ENCODE data around the gene FCRL5. TPM values are rescaled to one million over a fixed set of nuclear protein-coding genes. Genes with fewer than 3 reads are reported as not detected.
"Not testable (repeated sequence)": the region's sequence is repeated elsewhere in the genome, so short reads cannot be mapped to it uniquely, and the experiment has no call there.

The FCRL5 gene
- total RNA-seq, 1 donor from 2014 or later = not detected

DNA sequence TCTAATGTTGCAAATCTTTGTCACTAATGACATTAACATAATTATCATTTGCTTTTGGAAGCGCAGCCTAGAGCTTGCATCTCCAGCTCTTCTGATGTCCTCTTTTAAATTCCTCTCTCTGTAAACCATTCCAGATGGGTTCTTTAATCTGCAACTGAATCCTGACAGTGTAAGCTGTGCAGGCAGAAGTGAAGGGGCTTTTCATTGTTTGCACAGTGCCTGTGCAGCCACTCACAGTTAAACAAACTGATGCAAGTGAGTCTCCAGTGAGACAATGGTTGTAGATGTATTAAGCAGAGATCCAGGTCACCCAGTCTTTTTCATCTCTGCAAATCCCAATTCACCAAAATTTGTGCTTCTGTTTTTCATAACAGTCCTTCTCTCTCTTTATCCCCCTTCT lies 22.5 kb upstream of the FCRL5 start:
- H3K9me3 Mint-ChIP-seq = no peaks in the 10 kb centered on the region
- H3K36me3 Mint-ChIP-seq = no peaks in the 10 kb centered on the region
- DNase-seq (ENCODE audit: extremely low spot score, unreplicated experiment) = no peak
- H3K27ac Mint-ChIP-seq = no peak overlapping the region
- H3K4me3 Mint-ChIP-seq = no peak overlapping the region
- H3K4me1 Mint-ChIP-seq (ENCODE audit: unreplicated experiment) = no peaks in the 10 kb centered on the region
- no peak for TF ChIP-seq CTCF (conservative IDR thresholded peaks at IDR 0.05)
- H3K27me3 Mint-ChIP-seq = peaks cover 3% of the 10 kb centered on the region

- no peak for TF ChIP-seq CTCF (conservative IDR thresholded peaks at IDR 0.05)
These were observed 14.4 kb upstream of the FCRL5 start for GRCh38 chr1:157566484-157567300.

DNA sequence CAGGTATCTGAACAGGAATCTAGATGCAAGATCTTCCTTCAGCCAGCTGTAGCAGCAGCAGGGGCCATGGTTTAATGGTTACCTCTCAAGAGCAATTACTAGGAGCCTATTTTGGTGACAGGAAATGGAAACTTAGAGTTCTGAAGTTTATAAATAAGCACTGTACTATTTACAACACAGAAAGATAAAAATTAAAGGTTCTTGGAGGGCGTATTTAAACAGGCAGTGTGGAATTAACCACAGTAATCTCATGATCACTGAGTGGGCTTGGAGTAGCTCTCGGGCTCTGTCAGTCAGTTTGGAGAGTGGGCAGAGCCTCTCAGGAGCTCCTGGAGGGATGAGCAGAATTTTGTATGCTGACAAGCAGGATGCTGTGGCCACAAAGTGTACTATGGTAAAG lies 10.2 kb upstream of the FCRL5 start:
- H3K27ac Mint-ChIP-seq = no peak overlapping the region
- no peak overlapping the region for H3K4me3 Mint-ChIP-seq
- H3K9me3 Mint-ChIP-seq = no peaks in the 10 kb centered on the region
- DNase-seq (ENCODE audit: extremely low spot score, unreplicated experiment) = no peak
- peaks cover 10% of the 10 kb centered on the region for H3K27me3 Mint-ChIP-seq
- no peaks in the 10 kb centered on the region for H3K4me1 Mint-ChIP-seq (ENCODE audit: unreplicated experiment)
- no peaks in the 10 kb centered on the region for H3K36me3 Mint-ChIP-seq
- no peak for TF ChIP-seq CTCF (conservative IDR thresholded peaks at IDR 0.05)

More at GRCh38 chr1:157566484-157567300, 14.4 kb upstream of the FCRL5 start:
- no peaks in the 10 kb centered on the region for H3K9me3 Mint-ChIP-seq
- H3K27ac Mint-ChIP-seq = no peak overlapping the region
- no peak for DNase-seq (ENCODE audit: extremely low spot score, unreplicated experiment)
- peaks cover 13% of the 10 kb centered on the region for H3K27me3 Mint-ChIP-seq
- no peaks in the 10 kb centered on the region for H3K36me3 Mint-ChIP-seq
- no peak overlapping the region for H3K4me3 Mint-ChIP-seq
- H3K4me1 Mint-ChIP-seq (ENCODE audit: unreplicated experiment) = no peaks in the 10 kb centered on the region

- DNase-seq (ENCODE audit: extremely low spot score, unreplicated experiment) = no peak
- H3K27ac Mint-ChIP-seq = no peak overlapping the region
- no peaks in the 10 kb centered on the region for H3K4me1 Mint-ChIP-seq (ENCODE audit: unreplicated experiment)
- H3K4me3 Mint-ChIP-seq = no peak overlapping the region
- H3K27me3 Mint-ChIP-seq = peaks cover 8% of the 10 kb centered on the region
- no peaks in the 10 kb centered on the region for H3K9me3 Mint-ChIP-seq
- no peaks in the 10 kb centered on the region for H3K36me3 Mint-ChIP-seq
- TF ChIP-seq CTCF (conservative IDR thresholded peaks at IDR 0.05) = no peak
These were observed 5.8 kb upstream of the FCRL5 start for GRCh38 chr1:157558119-157558518.

GRCh38 chr1:157548081-157548480 lies 4.2 kb downstream of the FCRL5 start:
- H3K4me3 Mint-ChIP-seq; H3K4me1 Mint-ChIP-seq (ENCODE audit: unreplicated experiment); H3K9me3 Mint-ChIP-seq; H3K27ac Mint-ChIP-seq; H3K36me3 Mint-ChIP-seq; H3K27me3 Mint-ChIP-seq; DNase-seq (ENCODE audit: extremely low spot score, unreplicated experiment): not testable (repeated sequence)

GRCh38 chr1:157542676-157543075 lies 9.6 kb downstream of the FCRL5 start:
- no peak overlapping the region for H3K27ac Mint-ChIP-seq
- H3K36me3 Mint-ChIP-seq = no peaks in the 10 kb centered on the region
- peaks cover 26% of the 10 kb centered on the region for H3K27me3 Mint-ChIP-seq
- DNase-seq (ENCODE audit: extremely low spot score, unreplicated experiment) = no peak
- TF ChIP-seq CTCF (conservative IDR thresholded peaks at IDR 0.05) = no peak
- H3K4me1 Mint-ChIP-seq (ENCODE audit: unreplicated experiment) = no peaks in the 10 kb centered on the region
- no peak overlapping the region for H3K4me3 Mint-ChIP-seq
- H3K9me3 Mint-ChIP-seq = no peaks in the 10 kb centered on the region
